ENCODE data around the gene PNLIPRP2. TPM values are rescaled to one million over a fixed set of nuclear protein-coding genes. Genes with fewer than 3 reads are reported as not detected.

The PNLIPRP2 gene
- total and polyA plus RNA-seq, 2 of the 8 experiments (the other 6 are each of a cell fraction or from before 2014, with no cell fraction given), result 0.11 TPM; not detected in 1

DNA sequence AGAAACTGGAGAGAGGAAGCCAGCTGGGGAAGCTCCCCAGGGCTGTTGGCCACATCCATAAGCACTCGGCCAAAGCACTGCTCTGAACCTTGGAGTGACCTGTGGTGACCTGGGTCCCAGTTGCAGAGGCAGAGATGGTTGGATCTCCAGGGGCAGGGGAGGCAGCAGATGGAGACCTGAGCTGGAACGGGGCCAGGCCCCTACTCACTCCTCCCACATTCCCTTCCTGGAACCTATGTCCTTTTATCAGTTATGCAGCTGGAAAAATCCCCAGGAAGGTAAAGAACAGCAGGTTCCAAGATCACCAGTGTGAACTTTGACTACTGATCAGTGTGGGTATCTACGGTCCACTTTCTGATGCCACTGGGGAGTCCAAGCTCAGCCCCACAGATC lies 9.6 kb upstream of the PNLIPRP2 start:
- H2BK20ac ChIP-seq (ENCODE audit: low read length), result no peak overlapping the region
- H2BK5ac ChIP-seq (ENCODE audit: low read depth, low read length), result no peak overlapping the region
- no peaks in the 10 kb centered on the region for H3K79me2 ChIP-seq (ENCODE audit: control insufficient read depth in 1 of 2, insufficient read depth in 2 of 2, low read length in 2 of 2)
- no peak overlapping the region for H3K9ac ChIP-seq (replicated peaks in 1 of 4; ENCODE audit: extremely low read depth in 1 of 4, low read depth in 3 of 4, low read length in 3 of 4)
- no peak overlapping the region for H4K91ac ChIP-seq (replicated peaks; ENCODE audit: insufficient read length, low read length)
- H4K20me1 ChIP-seq (replicated peaks in 1 of 2; ENCODE audit: control insufficient read depth in 1 of 2, insufficient read depth in 2 of 2, low read length in 2 of 2), result no peaks in the 10 kb centered on the region
- H3K79me1 ChIP-seq (ENCODE audit: low read depth, low read length), result no peaks in the 10 kb centered on the region
- peaks cover 3 to 4% of the 10 kb centered on the region in 2 experiments; a peak in 2 of 4 replicates for H3K9me3 ChIP-seq (ENCODE audit: insufficient read depth in 2 of 2, low read depth in 1 of 2, low read length in 1 of 2)
- H2AK5ac ChIP-seq (ENCODE audit: low read depth, low read length), result no peak overlapping the region
- TF ChIP-seq SP1 (IDR thresholded peaks at IDR 0.05; ENCODE audit: low read depth, low read length) (no peak), CHD2 (IDR thresholded peaks at IDR 0.05; ENCODE audit: low read length) (no peak), GTF2F1 (IDR thresholded peaks at IDR 0.05; ENCODE audit: borderline replicate concordance, low read depth, low read length) (no peak), JUN (IDR thresholded peaks at IDR 0.05; ENCODE audit: low read depth, low read length) (no peak), EP300 (IDR thresholded peaks at IDR 0.05; ENCODE audit: borderline replicate concordance in 1 of 2, low read depth in 2 of 2, low read length in 2 of 2) (no peak), SIX5 (IDR thresholded peaks at IDR 0.05; ENCODE audit: low read depth, low read length) (no peak), SUZ12 (IDR thresholded peaks at IDR 0.05; ENCODE audit: low read length) (no peak), KDM1A (IDR thresholded peaks at IDR 0.05; ENCODE audit: borderline replicate concordance, low read length) (no peak), SP4 (IDR thresholded peaks at IDR 0.05; ENCODE audit: low read length) (no peak), BACH1 (IDR thresholded peaks at IDR 0.05; ENCODE audit: low read length) (no peak), EGR1 (IDR thresholded peaks at IDR 0.05; ENCODE audit: borderline replicate concordance, low read depth, low read length) (no peak)
- peaks cover 0 to 9% (median 3%) of the 10 kb centered on the region in 4 experiments; a peak in 4 of 7 replicates for H3K4me1 ChIP-seq (replicated peaks in 1 of 4; ENCODE audit: control insufficient read depth in 3 of 4, insufficient read depth in 4 of 4, low read length in 3 of 4)
- DNase-seq (ENCODE audit: low read depth in 1 of 2, low spot score in 2 of 2), result no peak
- no peak overlapping the region for H4K5ac ChIP-seq (ENCODE audit: insufficient read length, low read depth, low read length)
- CTCF ChIA-PET (ENCODE audit: partially characterized antibody), result interaction anchor here (0.8 to 1.1 kb wide), 4 partner anchors 15 to 167 kb away, joined by 3 to 4 read pairs (median 4); no protein-coding TSS in a partner anchor
- no peak overlapping the region for H2AFZ ChIP-seq (ENCODE audit: low read length)
- H3K36me3 ChIP-seq (ENCODE audit: control insufficient read depth in 2 of 4, insufficient read depth in 4 of 4, low read length in 3 of 4), result no peaks in the 10 kb centered on the region
- FAIRE-seq, result no peak
- no peak overlapping the region for H3K4me3 ChIP-seq (ENCODE audit: extremely low read depth in 1 of 4, insufficient read depth in 2 of 4, low read depth in 3 of 4, low read length in 4 of 4)
- no peaks in the 10 kb centered on the region; the same call in 1 of the 2 replicates for H3K23me2 ChIP-seq (ENCODE audit: low read depth, low read length)
- no peak overlapping the region for H3K4me2 ChIP-seq (ENCODE audit: insufficient read depth in 1 of 2, low read depth in 2 of 2, low read length in 2 of 2)
- no peak overlapping the region for H3K56ac ChIP-seq (replicated peaks; ENCODE audit: insufficient read length, low read depth, low read length)
- no peak overlapping the region for H3K27ac ChIP-seq (ENCODE audit: low read depth, low read length)
- WGBS, 2 experiments (ENCODE audit: extremely low coverage in 1 of 2, insufficient coverage in 1 of 2, insufficient read length in 1 of 2, insufficient replicate concordance in 2 of 2, low coverage in 1 of 2, low lambda C conversion rate in 2 of 2, missing lambda C conversion rate in 1 of 2), result 89% methylated on average over 3 of the region's 3 CpGs; no CpG with 5 or more reads in 1 of the 2 experiments
- H3K18ac ChIP-seq (ENCODE audit: extremely low read depth, low read length), result no peak overlapping the region
- no peak overlapping the region for H3K14ac ChIP-seq (ENCODE audit: insufficient read length)
- no peak overlapping the region for H4K8ac ChIP-seq (ENCODE audit: extremely low read depth, insufficient read depth, low read length)
- POLR2A ChIA-PET (ENCODE audit: partially characterized antibody), result no interaction called here
- H3K4ac ChIP-seq (replicated peaks; ENCODE audit: insufficient read length, low read depth, low read length), result no peak overlapping the region
- H2BK120ac ChIP-seq (replicated peaks; ENCODE audit: low read depth, low read length), result no peak overlapping the region
- no peak overlapping the region for H2BK12ac ChIP-seq (ENCODE audit: low read depth, low read length)
- H2BK15ac ChIP-seq (ENCODE audit: low read length), result no peak overlapping the region
- H3K27me3 ChIP-seq (replicated peaks in 1 of 4; ENCODE audit: control insufficient read depth in 3 of 4, extremely low read depth in 1 of 4, insufficient read depth in 3 of 4, low read length in 3 of 4), result peaks cover 0 to 12% (median 10%) of the 10 kb centered on the region in 4 experiments; a peak in 5 of 7 replicates
- no peak overlapping the region for H3K23ac ChIP-seq (ENCODE audit: insufficient read length)
